Measurements from ENCODE around the gene APCDD1L. TPM values are rescaled to one million over a fixed set of nuclear protein-coding genes. Genes with fewer than 3 reads are reported as not detected.
A peak's percentile ranks its signal among the peaks of the same experiment; 100 is the strongest.

The APCDD1L gene
- polyA plus RNA-seq, 1 of the 3 experiments (the other 2 are of a cell fraction): 0.99 TPM

DNA sequence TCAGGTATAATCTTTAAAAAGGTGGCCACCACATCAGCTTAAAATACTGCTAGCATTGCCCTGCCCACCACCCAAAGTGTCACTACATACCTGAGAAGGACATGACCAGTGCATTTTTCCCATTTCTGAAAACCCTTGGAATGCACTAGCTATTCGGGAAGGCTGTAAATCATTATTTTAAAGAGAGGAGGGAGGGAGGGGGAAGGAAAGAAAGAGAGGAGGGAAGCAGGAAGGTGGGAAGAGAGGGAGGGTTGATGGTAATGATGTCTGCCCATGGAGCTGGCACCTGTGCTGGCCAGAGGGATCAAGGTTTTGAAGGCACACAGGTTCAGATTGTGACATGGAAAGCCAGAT lies 93.7 kb downstream of the APCDD1L start:
- Histone ChIP-seq H3K36me3 (replicated peaks in 1 of 2; ENCODE audit: control insufficient read depth in 1 of 2, insufficient read depth in 2 of 2, low read length in 1 of 2) (peaks cover 26 to 46% of the 10 kb centered on the region in 2 experiments), H3K9me3 (no peaks in the 10 kb centered on the region), H2AFZ (ENCODE audit: low read depth) (no peak overlapping the region), H3K27me3 (ENCODE audit: insufficient read depth) (no peaks in the 10 kb centered on the region), H3K4me1 (ENCODE audit: control insufficient read depth in 1 of 2, insufficient read depth in 2 of 2, low read depth in 1 of 2, low read length in 1 of 2) (peaks cover 4 to 5% of the 10 kb centered on the region in 2 experiments; a peak in 2 of 4 replicates), H3K9me2 (no peaks in the 10 kb centered on the region), H3K4me3 (ENCODE audit: low read depth in 2 of 2, low read length in 1 of 2) (no peak overlapping the region), H3K27ac (ENCODE audit: low read depth in 2 of 2, low read length in 1 of 2) (peak overlapping the region in 1 of 2 experiments; percentile 28; a peak in 1 of 4 replicates), H3K9ac (no peak overlapping the region), H4K20me1 (ENCODE audit: insufficient read depth) (peaks cover 3% of the 10 kb centered on the region; the same call in 1 of the 2 replicates), H3K4me2 (no peak overlapping the region), H3K79me2 (ENCODE audit: insufficient read depth) (peaks cover 91% of the 10 kb centered on the region), H3F3A (replicated peaks; ENCODE audit: insufficient read depth) (peaks cover 10% of the 10 kb centered on the region)
- no peak for TF ChIP-seq RAD21 (IDR thresholded peaks at IDR 0.05; ENCODE audit: low read length)
- TF ChIP-seq RFX5 (IDR thresholded peaks at IDR 0.05; ENCODE audit: low read length): no peak
- TF ChIP-seq, protein P1, sequence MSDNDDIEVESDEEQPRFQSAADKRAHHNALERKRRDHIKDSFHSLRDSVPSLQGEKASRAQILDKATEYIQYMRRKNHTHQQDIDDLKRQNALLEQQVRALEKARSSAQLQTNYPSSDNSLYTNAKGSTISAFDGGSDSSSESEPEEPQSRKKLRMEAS (IDR thresholded peaks at IDR 0.05; ENCODE audit: low read depth): no peak
- TF ChIP-seq RCOR1 (IDR thresholded peaks at IDR 0.05; ENCODE audit: low read length): no peak
- TF ChIP-seq EP300 (IDR thresholded peaks at IDR 0.05; ENCODE audit: borderline replicate concordance in 1 of 2, low read depth in 1 of 2, low read length in 1 of 2): no peak
- no peak for TF ChIP-seq TAF1 (IDR thresholded peaks at IDR 0.05; ENCODE audit: borderline replicate concordance, low read depth, low read length)
- ChIA-PET POLR2A (no interaction called here), CTCF (interaction anchor here (0.6 to 1.6 kb wide), 5 partner anchors 18 to 173 kb away, joined by 3 to 5 read pairs (median 3); no protein-coding TSS in a partner anchor)
- 89% methylated on average over 1 of the region's 1 CpG for WGBS (ENCODE audit: low lambda C conversion rate)
- DNase-seq: no peak

DNA sequence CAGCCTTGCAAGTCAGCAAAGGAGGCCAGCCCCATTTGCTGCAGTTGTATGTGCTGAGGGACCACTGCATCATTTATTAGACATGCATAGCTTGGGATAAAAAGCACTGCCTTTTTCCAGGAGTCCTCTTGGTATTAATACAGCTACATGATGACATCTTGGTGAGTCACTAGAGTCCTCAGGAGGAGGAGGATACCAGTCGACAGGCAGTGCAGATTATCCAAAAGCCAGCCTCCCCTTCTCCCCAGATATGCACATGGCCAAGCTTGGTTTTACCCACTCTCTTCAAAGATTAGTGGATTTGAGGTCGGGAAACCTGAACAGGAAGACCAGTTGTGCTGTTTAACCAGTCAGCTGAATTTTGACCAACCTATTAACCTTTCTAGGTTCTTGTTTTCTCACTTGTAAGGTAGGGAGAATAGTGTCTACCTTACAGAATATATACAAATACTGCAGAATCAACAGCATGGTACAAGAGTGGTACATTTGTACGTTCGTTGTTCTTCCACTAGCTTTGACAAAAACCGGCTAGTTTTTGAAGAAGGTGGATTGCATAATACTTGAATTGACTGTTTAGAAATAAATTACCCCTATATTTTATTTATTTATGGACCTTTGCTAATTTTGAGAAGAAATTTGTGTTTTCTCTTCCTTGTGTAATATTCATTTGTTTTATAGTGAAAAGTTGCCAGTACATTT lies 94.3 kb downstream of the APCDD1L start:
- no peak for DNase-seq
- 75% methylated on average over 5 of the region's 5 CpGs for WGBS (ENCODE audit: low lambda C conversion rate)
- Histone ChIP-seq H3K4me3 (ENCODE audit: low read depth in 2 of 2, low read length in 1 of 2) (no peak overlapping the region), H3K9me3 (no peaks in the 10 kb centered on the region), H2AFZ (ENCODE audit: low read depth) (no peak overlapping the region), H3K4me1 (ENCODE audit: control insufficient read depth in 1 of 2, insufficient read depth in 2 of 2, low read depth in 1 of 2, low read length in 1 of 2) (peaks cover 4 to 5% of the 10 kb centered on the region in 2 experiments; a peak in 2 of 4 replicates), H3F3A (replicated peaks; ENCODE audit: insufficient read depth) (peaks cover 10% of the 10 kb centered on the region), H4K20me1 (ENCODE audit: insufficient read depth) (0 out of 2 replicates have a peak, but pooled peaks cover 3% of the 10 kb centered on the region), H3K27ac (ENCODE audit: low read depth in 2 of 2, low read length in 1 of 2) (peak overlapping the region in 1 of 2 experiments; percentile 30; a peak in 2 of 4 replicates), H3K36me3 (replicated peaks in 1 of 2; ENCODE audit: control insufficient read depth in 1 of 2, insufficient read depth in 2 of 2, low read length in 1 of 2) (peaks cover 26 to 47% of the 10 kb centered on the region in 2 experiments), H3K79me2 (ENCODE audit: insufficient read depth) (peaks cover 91% of the 10 kb centered on the region), H3K9me2 (no peaks in the 10 kb centered on the region), H3K9ac (no peak overlapping the region), H3K4me2 (no peak overlapping the region), H3K27me3 (ENCODE audit: insufficient read depth) (no peaks in the 10 kb centered on the region)
- POLR2A ChIA-PET: no interaction called here
- CTCF ChIA-PET: interaction anchor here (0.6 to 1.6 kb wide), 5 partner anchors 18 to 173 kb away, joined by 3 to 5 read pairs (median 3); no protein-coding TSS in a partner anchor
- TF ChIP-seq FOSL2 (IDR thresholded peaks at IDR 0.05; ENCODE audit: borderline replicate concordance, low read depth) (peak; percentile 83), ELF1 (IDR thresholded peaks at IDR 0.05) (no peak), JUND (IDR thresholded peaks at IDR 0.05) (peak; percentile 51), MXI1 (IDR thresholded peaks at IDR 0.05; ENCODE audit: low read depth, low read length) (no peak), TCF12 (IDR thresholded peaks at IDR 0.05) (peak; percentile 45; the same call in 1 of the 2 replicates), EZH2phosphoT487 (IDR thresholded peaks at IDR 0.05; ENCODE audit: borderline replicate concordance, low read depth) (no peak), SIN3A (IDR thresholded peaks at IDR 0.05; ENCODE audit: borderline replicate concordance, low read depth, low read length) (no peak)
- TF ChIP-seq, protein P2, sequence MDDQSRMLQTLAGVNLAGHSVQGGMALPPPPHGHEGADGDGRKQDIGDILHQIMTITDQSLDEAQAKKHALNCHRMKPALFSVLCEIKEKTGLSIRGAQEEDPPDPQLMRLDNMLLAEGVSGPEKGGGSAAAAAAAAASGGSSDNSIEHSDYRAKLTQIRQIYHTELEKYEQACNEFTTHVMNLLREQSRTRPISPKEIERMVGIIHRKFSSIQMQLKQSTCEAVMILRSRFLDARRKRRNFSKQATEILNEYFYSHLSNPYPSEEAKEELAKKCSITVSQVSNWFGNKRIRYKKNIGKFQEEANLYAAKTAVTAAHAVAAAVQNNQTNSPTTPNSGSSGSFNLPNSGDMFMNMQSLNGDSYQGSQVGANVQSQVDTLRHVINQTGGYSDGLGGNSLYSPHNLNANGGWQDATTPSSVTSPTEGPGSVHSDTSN (IDR thresholded peaks at IDR 0.05): peak; percentile 29; the same call in 1 of the 2 replicates
- TF ChIP-seq, protein P3, sequence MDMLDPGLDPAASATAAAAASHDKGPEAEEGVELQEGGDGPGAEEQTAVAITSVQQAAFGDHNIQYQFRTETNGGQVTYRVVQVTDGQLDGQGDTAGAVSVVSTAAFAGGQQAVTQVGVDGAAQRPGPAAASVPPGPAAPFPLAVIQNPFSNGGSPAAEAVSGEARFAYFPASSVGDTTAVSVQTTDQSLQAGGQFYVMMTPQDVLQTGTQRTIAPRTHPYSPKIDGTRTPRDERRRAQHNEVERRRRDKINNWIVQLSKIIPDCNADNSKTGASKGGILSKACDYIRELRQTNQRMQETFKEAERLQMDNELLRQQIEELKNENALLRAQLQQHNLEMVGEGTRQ (IDR thresholded peaks at IDR 0.05; ENCODE audit: borderline replicate concordance, low read depth, low read length): no peak
